ENCODE data around the gene CCDC74B. TPM values are rescaled to one million over a fixed set of nuclear protein-coding genes. Genes with fewer than 3 reads are reported as not detected.
"Not testable (repeated sequence)": the region's sequence is repeated elsewhere in the genome, so short reads cannot be mapped to it uniquely, and the experiment has no call there.

Gene CCDC74B
- total RNA-seq, 4 donors from 2014 or later: 0.31 to 4.4 (median 0.70) TPM

DNA sequence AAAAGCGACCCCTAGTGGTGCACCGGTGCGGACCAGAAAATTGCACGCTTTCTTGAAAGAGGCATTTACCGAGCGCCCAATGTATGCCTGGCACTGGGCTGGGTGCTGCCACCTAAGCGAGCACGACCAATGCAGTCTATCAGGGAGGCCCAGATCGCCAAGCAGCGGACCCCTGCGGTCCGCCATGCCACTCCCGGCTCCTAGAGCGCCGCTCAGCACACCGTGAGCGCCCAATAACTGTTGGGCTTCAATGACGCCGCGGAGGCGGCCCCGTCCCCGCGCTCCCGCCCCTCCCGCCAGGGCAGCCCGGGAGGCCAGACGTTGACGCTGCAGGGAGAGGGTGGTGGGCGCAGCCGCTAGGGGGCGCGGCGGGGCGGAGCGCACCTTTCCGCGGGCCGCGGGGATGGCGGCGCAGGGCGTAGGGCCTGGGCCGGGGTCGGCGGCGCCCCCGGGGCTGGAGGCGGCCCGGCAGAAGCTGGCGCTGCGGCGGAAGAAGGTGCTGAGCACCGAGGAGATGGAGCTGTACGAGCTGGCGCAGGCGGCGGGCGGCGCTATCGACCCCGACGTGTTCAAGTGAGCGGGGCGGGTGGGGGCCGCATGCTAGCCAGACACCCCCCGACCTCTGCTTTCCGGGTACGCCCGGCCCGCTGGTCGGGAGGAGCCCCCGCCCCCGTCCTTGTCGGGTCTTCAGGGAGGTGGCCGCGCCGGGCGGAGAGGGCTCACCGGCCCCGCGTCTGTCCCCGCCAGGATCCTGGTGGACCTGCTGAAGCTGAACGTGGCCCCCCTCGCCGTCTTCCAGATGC lies 37.2 kb upstream of the CCDC74B start, which contains the start of gene MZT2B:
Gene MZT2B, plus strand, starts transcription at position 383 of the 803 bp plus-strand sequence. Its CDS starts 21 bp downstream, at position 404.
- TF ChIP-seq, protein P1, sequence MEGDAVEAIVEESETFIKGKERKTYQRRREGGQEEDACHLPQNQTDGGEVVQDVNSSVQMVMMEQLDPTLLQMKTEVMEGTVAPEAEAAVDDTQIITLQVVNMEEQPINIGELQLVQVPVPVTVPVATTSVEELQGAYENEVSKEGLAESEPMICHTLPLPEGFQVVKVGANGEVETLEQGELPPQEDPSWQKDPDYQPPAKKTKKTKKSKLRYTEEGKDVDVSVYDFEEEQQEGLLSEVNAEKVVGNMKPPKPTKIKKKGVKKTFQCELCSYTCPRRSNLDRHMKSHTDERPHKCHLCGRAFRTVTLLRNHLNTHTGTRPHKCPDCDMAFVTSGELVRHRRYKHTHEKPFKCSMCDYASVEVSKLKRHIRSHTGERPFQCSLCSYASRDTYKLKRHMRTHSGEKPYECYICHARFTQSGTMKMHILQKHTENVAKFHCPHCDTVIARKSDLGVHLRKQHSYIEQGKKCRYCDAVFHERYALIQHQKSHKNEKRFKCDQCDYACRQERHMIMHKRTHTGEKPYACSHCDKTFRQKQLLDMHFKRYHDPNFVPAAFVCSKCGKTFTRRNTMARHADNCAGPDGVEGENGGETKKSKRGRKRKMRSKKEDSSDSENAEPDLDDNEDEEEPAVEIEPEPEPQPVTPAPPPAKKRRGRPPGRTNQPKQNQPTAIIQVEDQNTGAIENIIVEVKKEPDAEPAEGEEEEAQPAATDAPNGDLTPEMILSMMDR (IDR thresholded peaks at IDR 0.05): peak; percentile 66 to 96 (median 94)
- TF ChIP-seq POLR2A (IDR thresholded peaks at IDR 0.05): peak in 2 of 4 donors; percentile 45 to 56
- peak; percentile 63 for DNase-seq
- peaks cover 19 to 38% (median 20%) of the 10 kb centered on the region in 3 donors for H3K4me1 ChIP-seq

DNA sequence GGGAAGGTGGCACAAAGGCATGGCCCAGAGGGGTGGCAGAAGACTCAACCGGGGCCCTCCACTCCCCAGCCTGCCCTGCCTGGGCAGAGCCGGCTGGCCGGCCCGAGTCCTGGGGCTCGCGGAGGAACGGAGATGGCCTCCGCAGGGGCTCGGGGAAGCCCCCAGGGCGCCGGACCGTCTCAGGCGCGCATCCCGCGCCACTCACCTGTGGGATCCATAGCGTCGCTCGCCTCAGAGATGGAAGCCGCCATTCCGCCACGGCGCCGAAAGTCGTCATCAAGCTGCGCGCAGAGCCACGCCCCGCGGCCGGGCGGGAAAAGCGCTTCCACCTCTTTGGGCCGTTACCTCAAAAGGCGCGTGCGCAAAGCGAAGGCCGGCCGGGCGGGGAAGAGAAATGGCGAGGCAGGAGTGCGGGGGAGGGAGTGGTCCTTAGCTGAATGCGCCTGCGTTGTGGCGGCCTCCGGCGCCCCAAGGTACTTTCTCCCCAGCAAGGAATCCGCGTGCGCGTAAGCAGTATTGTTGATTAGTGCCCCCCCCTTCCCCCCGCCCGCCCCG lies 36.5 kb upstream of the CCDC74B start, which contains the start of gene SMPD4:
Gene SMPD4, minus strand, starts transcription at position 278 of the 555 bp plus-strand sequence. CDS start 5,010 bp downstream, outside the sequence.
- H3K4me1 ChIP-seq: peaks cover 19 to 38% (median 20%) of the 10 kb centered on the region in 3 donors
- DNase-seq: peak; percentile 81
- TF ChIP-seq, protein P1 (IDR thresholded peaks at IDR 0.05): no peak
- TF ChIP-seq POLR2A (IDR thresholded peaks at IDR 0.05): peak in 2 of 4 donors; percentile 33 to 47
- WGBS, 2 donors: 0% methylated on average over 15 of the region's 55 CpGs; no CpG with 5 or more reads in 1 of the 2 donors
- no peaks in the 10 kb centered on the region for H3K9me3 ChIP-seq
- H3K4me3 ChIP-seq: peak within 1 kb of the TSS; percentile 74 to 96 (median 86)
- intact Hi-C loops (cut with DNase I): loop anchor here (5.0 kb wide), 1 partner anchor 161 kb away; the partner anchor contains the start of gene IMP4
- H3K27ac ChIP-seq: peak within 1 kb of the TSS; percentile 88 to 98 (median 94)
- H3K36me3 ChIP-seq: peaks cover 0 to 15% (median 3%) of the 10 kb centered on the region in 3 donors
- H3K27me3 ChIP-seq: no peaks in the 10 kb centered on the region

More for the DNA sequence above, 37.2 kb upstream of the CCDC74B start, which contains the start of gene MZT2B:
- H3K36me3 ChIP-seq: peaks cover 0 to 19% (median 0%) of the 10 kb centered on the region in 3 donors
- H3K9me3 ChIP-seq, H3K27me3 ChIP-seq: not testable (repeated sequence)
- H3K4me3 ChIP-seq: peak within 1 kb of the TSS; percentile 74 to 96 (median 86)
- intact Hi-C loops (cut with DNase I): loop anchor here (5.0 kb wide), 1 partner anchor 160 kb away; the partner anchor contains the start of gene IMP4
- 0% methylated on average over 19 of the region's 86 CpGs; no CpG with 5 or more reads in 1 of the 2 donors for WGBS, 2 donors
- H3K27ac ChIP-seq: peak within 1 kb of the TSS; percentile 88 to 98 (median 94)

DNA sequence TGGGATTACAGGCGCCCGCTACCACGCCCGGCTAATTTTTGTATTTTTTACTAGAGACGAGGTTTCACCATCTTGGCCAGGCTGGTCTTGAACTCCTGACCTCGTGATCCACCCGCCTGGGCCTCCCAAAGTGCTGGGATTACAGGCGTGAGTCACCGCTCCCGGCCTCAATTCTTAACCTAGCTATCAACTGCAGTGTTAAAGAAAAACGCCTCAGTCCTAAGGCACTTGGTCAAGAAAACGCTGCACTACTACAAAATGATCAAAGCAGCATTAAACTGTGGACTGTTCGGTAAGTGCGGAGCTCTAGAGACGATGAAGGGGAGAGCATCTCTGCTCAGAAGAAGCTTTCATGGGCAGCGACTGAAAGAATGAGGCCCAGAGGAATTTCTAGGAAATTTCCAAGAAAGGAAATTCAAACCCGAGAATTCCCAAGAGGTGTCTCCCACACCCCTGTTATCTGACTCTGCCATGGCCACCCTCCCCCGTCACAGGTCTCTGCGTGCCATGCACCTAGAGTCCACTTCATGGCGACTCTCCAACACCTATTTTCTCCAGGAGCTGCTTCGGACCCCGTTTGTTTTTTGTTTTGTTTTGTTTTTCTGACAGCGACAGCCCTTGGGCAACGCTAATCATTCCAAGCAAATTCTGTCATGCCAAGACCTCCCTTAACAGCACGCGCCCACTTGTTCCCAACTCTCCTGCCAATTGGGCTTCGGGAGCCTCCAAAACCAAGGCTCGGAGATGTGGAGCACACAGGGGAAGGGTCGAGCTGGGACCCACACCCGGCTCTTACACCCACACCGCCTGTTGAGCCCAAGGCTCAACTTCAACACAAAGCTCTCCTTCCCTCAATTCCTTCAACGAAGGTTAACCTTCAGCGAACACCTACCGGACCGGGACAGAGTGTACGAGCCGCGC lies 35.8 kb upstream of the CCDC74B start:
- DNase-seq, H3K9me3 ChIP-seq, H3K27me3 ChIP-seq: not testable (repeated sequence)
- peaks cover 19 to 38% (median 20%) of the 10 kb centered on the region in 3 donors for H3K4me1 ChIP-seq
- H3K27ac ChIP-seq: peak overlapping the region; percentile 88 to 98 (median 94)
- WGBS, 2 donors: 21 to 34% methylated on average over 24 to 28 of the region's 38 CpGs
- intact Hi-C loops (cut with DNase I): loop anchor here (5.0 kb wide), 1 partner anchor 162 kb away; the partner anchor contains the start of gene IMP4
- H3K36me3 ChIP-seq: peaks cover 0 to 20% (median 7%) of the 10 kb centered on the region in 3 donors
- H3K4me3 ChIP-seq: peak overlapping the region; percentile 74 to 96 (median 86)

DNA sequence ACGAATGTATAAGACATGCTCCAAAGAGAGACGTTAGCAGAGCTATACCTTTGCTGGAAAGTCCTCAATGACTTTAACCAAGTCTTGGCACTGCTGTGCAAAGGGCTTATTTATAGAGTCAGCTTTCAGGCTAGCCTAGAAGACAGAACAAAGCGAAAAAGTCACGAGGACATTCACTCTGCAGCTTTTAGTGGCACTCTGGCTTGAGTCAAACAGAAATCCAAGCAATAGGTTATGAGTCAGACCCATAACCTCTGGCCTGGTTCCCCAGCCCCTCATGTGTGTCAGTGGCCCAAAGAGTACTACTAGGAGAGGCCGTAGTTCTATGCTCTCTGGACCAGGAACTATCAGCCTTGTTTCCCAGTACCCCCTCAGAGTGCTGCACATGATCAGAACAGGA lies 30.0 kb upstream of the CCDC74B start:
- H3K4me3 ChIP-seq; H3K27ac ChIP-seq; DNase-seq; H3K4me1 ChIP-seq; intact Hi-C loops (cut with DNase I); H3K9me3 ChIP-seq; H3K27me3 ChIP-seq: not testable (repeated sequence)
- 75 to 77% methylated on average over 4 to 5 of the region's 5 CpGs for WGBS, 2 donors
- peaks cover 8 to 66% (median 9%) of the 10 kb centered on the region in 3 donors for H3K36me3 ChIP-seq

DNA sequence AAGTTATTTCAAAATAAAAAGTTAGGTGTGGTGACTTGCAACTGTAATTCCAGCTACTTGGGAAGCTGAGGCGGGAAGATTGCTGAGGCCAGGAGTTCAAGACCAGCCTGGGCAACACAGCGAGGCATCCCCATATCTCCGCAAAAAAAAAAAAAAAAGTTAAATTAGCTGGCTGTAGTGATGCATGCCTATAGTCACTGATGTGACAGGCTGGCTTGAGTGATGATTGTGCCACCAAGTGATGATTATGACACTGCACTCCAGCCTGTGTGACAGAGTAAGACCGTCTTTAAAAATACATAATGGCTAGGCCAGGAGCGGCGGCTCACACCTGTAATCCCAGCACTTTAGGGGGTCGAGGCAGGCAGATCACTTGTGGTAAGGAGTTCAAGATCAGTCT lies 25.0 kb upstream of the CCDC74B start:
- H3K36me3 ChIP-seq: peaks cover 8 to 100% (median 9%) of the 10 kb centered on the region in 3 donors
- no peak overlapping the region for H3K27ac ChIP-seq
- H3K4me3 ChIP-seq: no peak overlapping the region
- 92 to 93% methylated on average over 7 of the region's 7 CpGs for WGBS, 2 donors
- no peaks in the 10 kb centered on the region for H3K27me3 ChIP-seq
- TF ChIP-seq, protein P1 (IDR thresholded peaks at IDR 0.05): no peak
- TF ChIP-seq POLR2A (IDR thresholded peaks at IDR 0.05): no peak
- intact Hi-C loops (cut with DNase I): no loop called here
- no peaks in the 10 kb centered on the region for H3K4me1 ChIP-seq
- H3K9me3 ChIP-seq: no peaks in the 10 kb centered on the region
- DNase-seq: no peak

DNA sequence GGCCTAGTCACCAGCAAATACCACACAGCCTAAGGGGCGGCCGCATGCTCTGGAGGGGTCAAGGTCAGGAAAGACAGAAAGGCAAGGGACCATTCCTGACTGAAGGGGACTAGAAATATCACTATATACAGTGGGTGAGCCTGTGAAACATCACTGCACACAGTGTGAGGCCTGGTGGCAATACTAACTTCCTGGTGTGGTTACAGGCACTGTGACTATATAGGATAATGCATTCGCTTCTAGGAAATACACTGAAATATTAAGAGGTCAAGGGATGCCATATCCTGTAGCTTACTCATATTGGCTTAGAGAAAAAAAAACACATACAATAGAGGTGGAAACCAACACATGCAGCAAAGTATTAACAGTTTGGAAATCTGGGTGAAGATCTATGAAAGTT lies 24.3 kb upstream of the CCDC74B start:
- H3K27ac ChIP-seq; H3K9me3 ChIP-seq; H3K4me1 ChIP-seq; H3K27me3 ChIP-seq; DNase-seq; H3K4me3 ChIP-seq; intact Hi-C loops (cut with DNase I): not testable (repeated sequence)
- 60 to 96% methylated on average over 1 to 3 of the region's 3 CpGs for WGBS, 2 donors
- peaks cover 12 to 100% (median 12%) of the 10 kb centered on the region in 3 donors for H3K36me3 ChIP-seq

DNA sequence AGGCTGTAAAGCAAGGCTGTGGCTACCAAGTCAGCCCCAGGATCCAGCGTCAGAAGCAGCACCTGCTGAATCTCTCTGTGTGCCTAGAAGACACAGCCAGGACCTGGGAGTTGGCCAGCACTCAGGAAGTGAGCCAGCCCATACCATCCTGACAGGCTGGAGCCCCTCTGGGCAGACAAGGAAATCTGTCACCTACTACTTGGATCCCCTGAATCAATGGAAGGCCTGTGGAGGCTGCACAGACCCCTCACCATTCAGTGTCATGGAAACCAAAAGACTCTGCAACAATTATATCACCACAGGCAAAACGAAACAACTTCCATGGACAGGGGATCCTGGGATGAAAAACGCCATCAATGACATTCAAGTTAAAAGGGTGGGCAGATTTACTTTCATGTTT lies 21.7 kb upstream of the CCDC74B start:
- H3K4me1 ChIP-seq; H3K27ac ChIP-seq; DNase-seq; H3K9me3 ChIP-seq; intact Hi-C loops (cut with DNase I); H3K27me3 ChIP-seq; H3K4me3 ChIP-seq: not testable (repeated sequence)
- peaks cover 12 to 100% (median 28%) of the 10 kb centered on the region in 3 donors for H3K36me3 ChIP-seq
- WGBS, 2 donors: 81% methylated on average over 2 of the region's 3 CpGs
